Stomach (tissue), 9 donors: ENCODE measurements around the gene TTC24. TPM values are rescaled to one million over a fixed set of nuclear protein-coding genes. Genes with fewer than 3 reads are reported as not detected.
A peak's percentile ranks its signal among the peaks of the same experiment; 100 is the strongest.

Experiments
- DNase-seq, 2 donors: peaks; one replicate each; pipeline versions ENCODE4 v3.0.0 to v3.0.0-alpha.2; 2013 to 2019
- H3K27ac ChIP-seq, 5 donors: fragments of 200-600 bp in 4 of 5; sonication (generic) in 4 of 5; one replicate each; pipeline ENCODE4 v1.5.1; 2013 to 2019; ENCODE audit warnings: mild to moderate bottlenecking in 1 of 5, moderate library complexity in 1 of 5
- H3K27me3 ChIP-seq, 3 donors: fragments of 200-600 bp; sonication (generic); one replicate each; pipeline ENCODE4 v1.5.1; 2017 to 2019; ENCODE audit warnings: mixed run types in 1 of 3
- H3K36me3 ChIP-seq, 4 donors: fragments of 200-600 bp; sonication (generic); 1 replicate in 3 of 4; 2 replicates in 1 of 4; pipeline ENCODE4 v1.5.1; 2016 to 2019
- H3K4me1 ChIP-seq, 4 donors: fragments of 200-600 bp; sonication (generic); one replicate each; pipeline ENCODE4 v1.5.1; 2016 to 2019
- H3K4me3 ChIP-seq, 4 donors: fragments of 200-600 bp; sonication (generic) in 3 of 4; one replicate each; pipeline ENCODE4 v1.5.1; 2016 to 2019; ENCODE audit warnings: mild to moderate bottlenecking in 1 of 4
- H3K9me3 ChIP-seq, 4 donors: fragments of 200-600 bp; sonication (generic); one replicate each; pipeline ENCODE4 v1.5.1; 2016 to 2019
- CTCF ChIP-seq, 7 experiments: fragments of 450-650 bp in 4 of 7; fragments of 200-600 bp in 3 of 7; sonication (generic) in 3 of 7; IDR thresholded peaks; one replicate each; pipeline ENCODE4 v1.5.1; 2016 to 2019; ENCODE audit warnings: antibody characterized with exemption in 7 of 7, control low read depth in 2 of 7, mild to moderate bottlenecking in 1 of 7
- EP300 ChIP-seq: sonication (generic); formaldehyde crosslinking; IDR thresholded peaks from one replicate; pipeline ENCODE4 v1.6.1; 2017; ENCODE audit warnings: antibody characterized with exemption
- POLR2A ChIP-seq, 4 donors: fragments of 450-650 bp; IDR thresholded peaks; one replicate each; pipeline ENCODE4 v1.6.1; 2016; ENCODE audit warnings: antibody characterized with exemption in 4 of 4, control low read depth in 2 of 4, mild to moderate bottlenecking in 1 of 4, moderate library complexity in 1 of 4
- POLR2AphosphoS5 ChIP-seq, 3 donors: sonication (generic); formaldehyde crosslinking; IDR thresholded peaks; one replicate each; pipeline ENCODE4 v1.6.1; 2016; ENCODE audit warnings: antibody characterized with exemption in 3 of 3
- WGBS, 5 donors: extraction: QIAGEN DNeasy Blood & Tissue Kit in 3 of 5; methylation state at CpG; one replicate each; pipeline versions ENCODE4 v1.1.5 to v1.1.7; 2013 to 2018; 5-methylcytosine and 5-hydroxymethylcytosine counted together
- intact Hi-C: fragments of 100-400 bp; cut with DNase I; formaldehyde crosslinking; loops from one replicate; pipeline ENCODE4 v1.15.1; 2023; ENCODE audit warnings: low total_unique reads
- polyA plus RNA-seq, 3 donors: library from polyadenylated mRNA; stranded (reverse); fragments of 200-250 nt; gene quantifications; one replicate each; pipeline ENCODE4 v1.2.3, GENCODE V29; 2013
- total RNA-seq, 5 donors: library from RNA; depleted of rRNA; stranded (reverse); fragments of >200 nt; gene quantifications; one replicate each; pipeline versions ENCODE4 v1.1.0 to v1.2.3, GENCODE V29; 2014 to 2016
- donor health status: healthy with polysubstance abuse.
- donor health status: Bipolar disorder and iron deficiency.
- donor health status: healthy.

TTC24 gene
- total and polyA plus RNA-seq, 8 donors = 0.55 TPM; not detected in 7

GRCh38 chr1:156589546-156589945, 10.0 kb downstream of the TTC24 start:
- H3K27me3 ChIP-seq = no peaks in the 10 kb centered on the region
- intact Hi-C loops = no loop called here
- no peaks in the 10 kb centered on the region for H3K9me3 ChIP-seq
- H3K4me3 ChIP-seq = no peak overlapping the region
- peaks cover 10 to 23% (median 21%) of the 10 kb centered on the region in 4 donors for H3K4me1 ChIP-seq
- peaks cover under 1 to 21% (median 16%) of the 10 kb centered on the region in 4 donors for H3K36me3 ChIP-seq
- no peak for DNase-seq
- WGBS, 5 donors = 56 to 66% (median 58%) methylated on average over 5 of the region's 5 CpGs
- no peak for TF ChIP-seq POLR2AphosphoS5 (IDR thresholded peaks at IDR 0.05)
- no peak for TF ChIP-seq EP300
- no peak for TF ChIP-seq POLR2A (IDR thresholded peaks at IDR 0.05)
- no peak for TF ChIP-seq CTCF (IDR thresholded peaks at IDR 0.05)
- no peak overlapping the region for H3K27ac ChIP-seq

GRCh38 chr1:156590326-156591180, 11.0 kb downstream of the TTC24 start:
- no peak for TF ChIP-seq POLR2AphosphoS5 (IDR thresholded peaks at IDR 0.05)
- no peak for TF ChIP-seq POLR2A (IDR thresholded peaks at IDR 0.05)
- no peak for TF ChIP-seq EP300
- no peak for TF ChIP-seq CTCF (IDR thresholded peaks at IDR 0.05)
- Histone ChIP-seq H3K27ac (peak overlapping the region in 4 of 5 donors; percentile 84 to 90 (median 89)), H3K4me3 (peak overlapping the region in 3 of 4 donors; percentile 74 to 91 (median 79))

GRCh38 chr1:156591181-156591431, 11.6 kb downstream of the TTC24 start:
- Histone ChIP-seq H3K9me3 (no peaks in the 10 kb centered on the region), H3K36me3 (peaks cover 5 to 36% (median 32%) of the 10 kb centered on the region in 4 donors), H3K4me1 (peaks cover 10 to 23% (median 21%) of the 10 kb centered on the region in 4 donors), H3K27ac (peak overlapping the region; percentile 83 to 90 (median 89)), H3K27me3 (no peaks in the 10 kb centered on the region), H3K4me3 (peak overlapping the region; percentile 72 to 91 (median 76))
- 8 to 15% (median 12%) methylated on average over 6 of the region's 6 CpGs for WGBS, 5 donors
- intact Hi-C loops = no loop called here
- DNase-seq = no peak
- no peak for TF ChIP-seq EP300
- TF ChIP-seq POLR2AphosphoS5 (IDR thresholded peaks at IDR 0.05) = no peak
- TF ChIP-seq POLR2A (IDR thresholded peaks at IDR 0.05) = no peak
- TF ChIP-seq CTCF (IDR thresholded peaks at IDR 0.05) = no peak

More at GRCh38 chr1:156590326-156591180, 11.0 kb downstream of the TTC24 start:
- intact Hi-C loops = no loop called here
- H3K27me3 ChIP-seq = no peaks in the 10 kb centered on the region
- no peak for DNase-seq
- H3K9me3 ChIP-seq = no peaks in the 10 kb centered on the region
- H3K4me1 ChIP-seq = peaks cover 10 to 23% (median 21%) of the 10 kb centered on the region in 4 donors
- WGBS, 5 donors = 79 to 86% (median 82%) methylated on average over 10 of the region's 10 CpGs
- peaks cover 5 to 31% (median 26%) of the 10 kb centered on the region in 4 donors for H3K36me3 ChIP-seq

- peaks cover 10 to 23% (median 21%) of the 10 kb centered on the region in 4 donors for H3K4me1 ChIP-seq
- intact Hi-C loops = no loop called here
- 0 to 1% (median 0%) methylated on average over 9 to 60 of the region's 60 CpGs for WGBS, 5 donors
These were observed 12.1 kb downstream of the TTC24 start, which contains the start of gene NAXE for GRCh38 chr1:156591432-156592157. Gene NAXE, plus strand, starts transcription at chr1:156591776. Its CDS starts 29 bp downstream, at chr1:156591805.

More at GRCh38 chr1:156591432-156592157, 12.1 kb downstream of the TTC24 start, which contains the start of gene NAXE:
- Histone ChIP-seq H3K27me3 (no peaks in the 10 kb centered on the region), H3K27ac (peak within 1 kb of the TSS; percentile 83 to 90 (median 89)), H3K9me3 (no peaks in the 10 kb centered on the region), H3K36me3 (peaks cover 10 to 41% (median 36%) of the 10 kb centered on the region in 4 donors), H3K4me3 (peak within 1 kb of the TSS; percentile 72 to 91 (median 76))
- no peak for TF ChIP-seq EP300
- TF ChIP-seq POLR2AphosphoS5 (IDR thresholded peaks at IDR 0.05) = peak in 2 of 3 donors; percentile 69 to 79
- DNase-seq = peak; percentile 80 to 91
